HL-60 (cell line): ENCODE results near the gene SEPTIN5.

Source experiments
- DNase-seq, 2 experiments: peaks; one replicate each; pipeline ENCODE4 v3.0.0-alpha.2; 2010 to 2020; ENCODE audit warnings: low read depth in 1 of 2, low spot score in 1 of 2
- H3K27ac ChIP-seq: fragments of 250-450 bp; sonication (Bioruptor Pico); replicated peaks from 2 replicates; pipeline ENCODE4 v1.5.1; 2020; ENCODE audit warnings: mild to moderate bottlenecking, moderate library complexity
- H3K27me3 ChIP-seq: fragments of 250-450 bp; sonication (Bioruptor Pico); 2 replicates; pipeline ENCODE4 v1.5.1; 2021; ENCODE audit warnings: mild to moderate bottlenecking, moderate library complexity; ENCODE audit not compliant: insufficient read depth, poor library complexity, severe bottlenecking
- H3K4me3 ChIP-seq: replicated peaks from 2 replicates; pipeline ENCODE4 v1.5.1; 2011; ENCODE audit warnings: mild to moderate bottlenecking, control low read depth, low read length; ENCODE audit not compliant: insufficient read depth
- GABPA ChIP-seq: IDR thresholded peaks from 2 replicates; pipeline ENCODE4 v1.6.1; 2012; ENCODE audit warnings: low read depth
- POLR2AphosphoS5 ChIP-seq: IDR thresholded peaks from 2 replicates; pipeline ENCODE4 v1.6.1; 2012; ENCODE audit warnings: low read depth
- SPI1 ChIP-seq: IDR thresholded peaks from 2 replicates; pipeline ENCODE4 v1.6.1; 2012; ENCODE audit warnings: low read depth, mild to moderate bottlenecking, borderline replicate concordance
- TF ChIP-seq, protein P1 (sequence below): IDR thresholded peaks from one replicate; pipeline ENCODE4 v1.5.1; 2011; ENCODE audit warnings: low read length, control low read depth, inconsistent platforms; ENCODE audit not compliant: insufficient read depth
- TF ChIP-seq, protein P2 (sequence below): IDR thresholded peaks from 2 replicates; pipeline ENCODE4 v1.6.1; 2012; ENCODE audit warnings: low read depth; ENCODE audit not compliant: insufficient replicate concordance

The SEPTIN5 gene

DNA sequence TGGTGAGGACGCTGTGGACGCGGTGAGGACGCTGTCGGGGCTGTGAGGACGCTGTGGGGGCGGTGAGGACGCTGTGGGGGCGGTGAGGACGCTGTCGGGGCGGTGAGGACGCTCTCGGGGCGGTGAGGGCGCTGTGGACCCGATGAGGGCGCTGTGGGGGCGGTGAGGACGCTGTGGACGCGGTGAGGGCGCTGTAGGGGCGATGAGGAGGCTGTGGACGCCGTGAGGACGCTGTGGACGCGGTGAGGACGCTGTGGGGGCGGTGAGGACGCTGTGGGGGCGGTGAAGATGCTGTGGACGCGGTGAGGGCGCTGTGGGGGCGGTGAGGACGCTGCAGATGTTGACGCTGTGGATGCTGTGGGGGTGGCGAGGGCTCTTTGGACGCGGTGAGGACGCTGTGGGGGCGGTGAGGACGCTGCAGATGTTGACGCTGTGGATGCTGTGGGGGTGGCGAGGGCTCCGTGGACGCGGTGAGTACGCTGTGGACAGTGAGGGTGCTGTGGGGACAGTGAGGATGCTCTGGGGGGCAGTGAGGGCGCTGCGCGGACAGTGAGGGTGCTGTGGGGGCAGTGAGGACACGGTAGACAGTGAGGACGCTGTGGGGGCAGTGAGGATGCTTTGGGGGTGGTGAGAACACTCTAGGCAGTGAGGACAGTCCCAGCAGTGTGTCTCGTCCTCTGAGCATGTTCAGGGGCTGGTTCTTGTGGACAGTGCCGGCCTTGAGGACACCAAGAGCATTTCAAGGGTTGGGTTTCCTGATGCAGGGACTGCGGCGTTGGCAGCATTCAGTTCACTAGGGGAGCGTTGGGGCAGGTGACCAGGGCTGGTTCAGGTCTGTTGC is 13.2 kb downstream of the SEPTIN5 start:
- DNase-seq = no peak
- TF ChIP-seq SPI1 = no peak
- no peak for TF ChIP-seq GABPA
- TF ChIP-seq POLR2AphosphoS5 = no peak
- TF ChIP-seq, protein P1, sequence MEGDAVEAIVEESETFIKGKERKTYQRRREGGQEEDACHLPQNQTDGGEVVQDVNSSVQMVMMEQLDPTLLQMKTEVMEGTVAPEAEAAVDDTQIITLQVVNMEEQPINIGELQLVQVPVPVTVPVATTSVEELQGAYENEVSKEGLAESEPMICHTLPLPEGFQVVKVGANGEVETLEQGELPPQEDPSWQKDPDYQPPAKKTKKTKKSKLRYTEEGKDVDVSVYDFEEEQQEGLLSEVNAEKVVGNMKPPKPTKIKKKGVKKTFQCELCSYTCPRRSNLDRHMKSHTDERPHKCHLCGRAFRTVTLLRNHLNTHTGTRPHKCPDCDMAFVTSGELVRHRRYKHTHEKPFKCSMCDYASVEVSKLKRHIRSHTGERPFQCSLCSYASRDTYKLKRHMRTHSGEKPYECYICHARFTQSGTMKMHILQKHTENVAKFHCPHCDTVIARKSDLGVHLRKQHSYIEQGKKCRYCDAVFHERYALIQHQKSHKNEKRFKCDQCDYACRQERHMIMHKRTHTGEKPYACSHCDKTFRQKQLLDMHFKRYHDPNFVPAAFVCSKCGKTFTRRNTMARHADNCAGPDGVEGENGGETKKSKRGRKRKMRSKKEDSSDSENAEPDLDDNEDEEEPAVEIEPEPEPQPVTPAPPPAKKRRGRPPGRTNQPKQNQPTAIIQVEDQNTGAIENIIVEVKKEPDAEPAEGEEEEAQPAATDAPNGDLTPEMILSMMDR = no peak
- TF ChIP-seq, protein P2, sequence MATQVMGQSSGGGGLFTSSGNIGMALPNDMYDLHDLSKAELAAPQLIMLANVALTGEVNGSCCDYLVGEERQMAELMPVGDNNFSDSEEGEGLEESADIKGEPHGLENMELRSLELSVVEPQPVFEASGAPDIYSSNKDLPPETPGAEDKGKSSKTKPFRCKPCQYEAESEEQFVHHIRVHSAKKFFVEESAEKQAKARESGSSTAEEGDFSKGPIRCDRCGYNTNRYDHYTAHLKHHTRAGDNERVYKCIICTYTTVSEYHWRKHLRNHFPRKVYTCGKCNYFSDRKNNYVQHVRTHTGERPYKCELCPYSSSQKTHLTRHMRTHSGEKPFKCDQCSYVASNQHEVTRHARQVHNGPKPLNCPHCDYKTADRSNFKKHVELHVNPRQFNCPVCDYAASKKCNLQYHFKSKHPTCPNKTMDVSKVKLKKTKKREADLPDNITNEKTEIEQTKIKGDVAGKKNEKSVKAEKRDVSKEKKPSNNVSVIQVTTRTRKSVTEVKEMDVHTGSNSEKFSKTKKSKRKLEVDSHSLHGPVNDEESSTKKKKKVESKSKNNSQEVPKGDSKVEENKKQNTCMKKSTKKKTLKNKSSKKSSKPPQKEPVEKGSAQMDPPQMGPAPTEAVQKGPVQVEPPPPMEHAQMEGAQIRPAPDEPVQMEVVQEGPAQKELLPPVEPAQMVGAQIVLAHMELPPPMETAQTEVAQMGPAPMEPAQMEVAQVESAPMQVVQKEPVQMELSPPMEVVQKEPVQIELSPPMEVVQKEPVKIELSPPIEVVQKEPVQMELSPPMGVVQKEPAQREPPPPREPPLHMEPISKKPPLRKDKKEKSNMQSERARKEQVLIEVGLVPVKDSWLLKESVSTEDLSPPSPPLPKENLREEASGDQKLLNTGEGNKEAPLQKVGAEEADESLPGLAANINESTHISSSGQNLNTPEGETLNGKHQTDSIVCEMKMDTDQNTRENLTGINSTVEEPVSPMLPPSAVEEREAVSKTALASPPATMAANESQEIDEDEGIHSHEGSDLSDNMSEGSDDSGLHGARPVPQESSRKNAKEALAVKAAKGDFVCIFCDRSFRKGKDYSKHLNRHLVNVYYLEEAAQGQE = no peak
- Histone ChIP-seq H3K27ac (no peak overlapping the region), H3K4me3 (no peak overlapping the region), H3K27me3 (peaks cover 14% of the 10 kb centered on the region)

DNA sequence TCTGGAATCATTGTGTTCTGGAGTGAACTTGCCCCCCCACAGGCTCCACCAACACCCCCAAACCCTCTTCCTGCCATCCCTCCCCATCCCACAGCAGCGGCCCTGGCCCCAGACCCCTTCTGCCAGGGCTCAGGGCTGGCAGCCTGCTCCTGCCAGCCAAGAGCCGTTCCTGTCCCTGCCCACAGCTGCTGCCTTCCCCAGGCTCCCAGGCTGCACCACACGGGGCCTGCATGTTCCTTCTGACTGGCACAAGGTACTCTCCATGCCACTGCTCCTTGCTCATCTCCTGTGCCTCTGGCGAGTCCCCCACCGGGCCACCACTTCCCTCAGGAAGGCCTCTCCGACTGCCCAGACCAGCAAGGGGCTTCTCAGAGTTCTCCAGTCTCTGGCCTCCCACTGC is 14.0 kb downstream of the SEPTIN5 start:
- H3K27ac ChIP-seq = no peak overlapping the region
- TF ChIP-seq POLR2AphosphoS5 = no peak
- TF ChIP-seq, protein P2 = no peak
- TF ChIP-seq, protein P1 = no peak
- TF ChIP-seq GABPA = no peak
- TF ChIP-seq SPI1 = no peak
- H3K4me3 ChIP-seq = no peak overlapping the region
- no peak for DNase-seq
- H3K27me3 ChIP-seq = peaks cover 9% of the 10 kb centered on the region

DNA sequence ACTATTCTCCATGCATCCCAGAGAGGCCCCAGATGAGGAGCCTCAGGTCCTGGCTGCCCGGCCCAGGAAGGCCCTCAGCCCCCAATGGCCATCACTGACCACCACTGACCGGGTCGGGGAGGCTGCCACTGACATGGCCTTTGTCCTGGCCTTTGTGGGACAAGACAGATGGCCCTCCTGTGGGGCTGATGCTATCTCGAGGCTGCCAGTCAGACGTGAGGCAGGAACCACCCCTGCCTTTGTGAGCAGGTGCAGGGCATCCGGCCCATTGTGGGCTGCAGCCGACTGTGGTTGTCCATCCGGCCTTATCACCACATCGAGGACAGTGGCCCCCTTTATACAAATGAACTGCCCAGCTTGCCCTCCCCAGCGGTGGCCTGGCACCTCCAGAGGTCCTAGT is 14.5 kb downstream of the SEPTIN5 start:
- Histone ChIP-seq H3K4me3 (no peak overlapping the region), H3K27ac (no peak overlapping the region), H3K27me3 (peaks cover 6% of the 10 kb centered on the region)
- DNase-seq = no peak
- TF ChIP-seq POLR2AphosphoS5 = no peak
- TF ChIP-seq GABPA = no peak
- TF ChIP-seq SPI1 = no peak
- TF ChIP-seq, protein P2 = no peak
- TF ChIP-seq, protein P1 = no peak
